ENCODE measurements around the gene RBM23. TPM values are rescaled to one million over a fixed set of nuclear protein-coding genes. Genes with fewer than 3 reads are reported as not detected.

Gene RBM23
- total RNA-seq, 1 donor from 2014 or later = 113 TPM

GRCh38 chr14:22910916-22911315 is 8.0 kb downstream of the RBM23 start:
- Histone ChIP-seq H3K4me1 (no peaks in the 10 kb centered on the region), H3K9me3 (no peaks in the 10 kb centered on the region), H3K4me3 (no peak overlapping the region), H3K27ac (no peak overlapping the region), H3K27me3 (no peaks in the 10 kb centered on the region), H3K36me3 (peaks cover 37 to 44% of the 10 kb centered on the region in 2 donors)
- intact Hi-C loops (cut with DNase I) = no loop called here
- no peak for TF ChIP-seq CTCF (IDR thresholded peaks at IDR 0.05)
- no peak for DNase-seq (ENCODE audit: low spot score in 2 of 2)

GRCh38 chr14:22908601-22909000 is 10.3 kb downstream of the RBM23 start:
- Histone ChIP-seq H3K27ac (no peak overlapping the region), H3K9me3 (no peaks in the 10 kb centered on the region), H3K27me3 (no peaks in the 10 kb centered on the region), H3K36me3 (peaks cover 60 to 67% of the 10 kb centered on the region in 2 donors), H3K4me3 (no peak overlapping the region), H3K4me1 (no peaks in the 10 kb centered on the region)
- intact Hi-C loops (cut with DNase I) = no loop called here
- no peak for TF ChIP-seq CTCF (IDR thresholded peaks at IDR 0.05)
- no peak for DNase-seq (ENCODE audit: low spot score in 2 of 2)

GRCh38 chr14:22907429-22907828 is 11.5 kb downstream of the RBM23 start:
- Histone ChIP-seq H3K27ac (no peak overlapping the region), H3K4me3 (no peak overlapping the region), H3K36me3 (peaks cover 71 to 79% of the 10 kb centered on the region in 2 donors), H3K4me1 (no peaks in the 10 kb centered on the region), H3K27me3 (no peaks in the 10 kb centered on the region), H3K9me3 (no peaks in the 10 kb centered on the region)
- no peak for DNase-seq (ENCODE audit: low spot score in 2 of 2)
- intact Hi-C loops (cut with DNase I) = no loop called here
- no peak for TF ChIP-seq CTCF (IDR thresholded peaks at IDR 0.05)

GRCh38 chr14:22906073-22906472 is 12.9 kb downstream of the RBM23 start:
- no peaks in the 10 kb centered on the region for H3K27me3 ChIP-seq
- H3K4me1 ChIP-seq = no peaks in the 10 kb centered on the region
- peaks cover 84 to 88% of the 10 kb centered on the region in 2 donors for H3K36me3 ChIP-seq
- H3K9me3 ChIP-seq = no peaks in the 10 kb centered on the region
- no peak overlapping the region for H3K27ac ChIP-seq
- no peak for DNase-seq (ENCODE audit: low spot score in 2 of 2)
- no peak overlapping the region for H3K4me3 ChIP-seq
- intact Hi-C loops (cut with DNase I) = no loop called here
- no peak for TF ChIP-seq CTCF (IDR thresholded peaks at IDR 0.05)

- Histone ChIP-seq H3K36me3 (peaks cover 84 to 92% of the 10 kb centered on the region in 2 donors), H3K27ac (no peak overlapping the region), H3K9me3 (no peaks in the 10 kb centered on the region), H3K4me1 (no peaks in the 10 kb centered on the region), H3K4me3 (no peak overlapping the region), H3K27me3 (no peaks in the 10 kb centered on the region)
- no peak for TF ChIP-seq CTCF (IDR thresholded peaks at IDR 0.05)
- intact Hi-C loops (cut with DNase I) = no loop called here
- no peak for DNase-seq (ENCODE audit: low spot score in 2 of 2)
Observed at GRCh38 chr14:22905627-22906026, 13.3 kb downstream of the RBM23 start.

- intact Hi-C loops (cut with DNase I) = no loop called here
Observed at GRCh38 chr14:22903742-22904087, 15.2 kb downstream of the RBM23 start.

More at GRCh38 chr14:22903742-22904087, 15.2 kb downstream of the RBM23 start:
- Histone ChIP-seq H3K27ac (no peak overlapping the region), H3K4me3 (no peak overlapping the region), H3K9me3 (no peaks in the 10 kb centered on the region), H3K4me1 (no peaks in the 10 kb centered on the region), H3K27me3 (no peaks in the 10 kb centered on the region), H3K36me3 (peaks cover 70 to 85% of the 10 kb centered on the region in 2 donors)
- no peak for TF ChIP-seq CTCF (IDR thresholded peaks at IDR 0.05)
- no peak for DNase-seq (ENCODE audit: low spot score in 2 of 2)

Measured in ascending aorta (tissue), 2 donors.